H1 (cell line): ENCODE data around the gene WDR74. TPM values are rescaled to one million over a fixed set of nuclear protein-coding genes. Genes with fewer than 3 reads are reported as not detected.

Experiments
- JUN ChIP-seq: IDR thresholded peaks from 2 replicates; pipeline ENCODE4 v1.6.1; 2011; ENCODE audit warnings: low read depth, mild to moderate bottlenecking, improper control_type of control experiment, low read length
- SIX5 ChIP-seq: IDR thresholded peaks from 2 replicates; pipeline ENCODE4 v1.6.1; 2011; ENCODE audit warnings: mild to moderate bottlenecking, low read depth, low read length
- SP2 ChIP-seq: IDR thresholded peaks from 2 replicates; pipeline ENCODE4 v1.6.1; 2012; ENCODE audit warnings: mild to moderate bottlenecking, low read length, inconsistent platforms
- TAF7 ChIP-seq: optimal IDR thresholded peaks from 2 replicates; pipeline ENCODE3; 2011; ENCODE audit warnings: low read depth, mild to moderate bottlenecking, inconsistent platforms, low read length, moderate library complexity, borderline replicate concordance
- polyA plus RNA-seq, 7 experiments: library from polyadenylated mRNA; depleted of rRNA in 3 of 7; stranded (reverse) in 5 of 7; unstranded in 2 of 7; fragments of >200 nt in 5 of 7; fragments of 200-250 nt in 2 of 7; gene quantifications; 1 replicate in 5 of 7; 2 replicates in 1 of 7; 4 replicates in 1 of 7; pipeline versions ENCODE4 v1.2.1 to v1.2.3, GENCODE V29; 2011 to 2013; ENCODE audit warnings: missing spikeins in 2 of 7, mixed read lengths in 2 of 7
- total RNA-seq: library from RNA; stranded (reverse); fragmentation: NEBNext Ultra II Directional; extraction: Animal tissue kit (Norgen Biotek cat#: 25700); gene quantifications from 2 replicates; pipeline ENCODE4 v1.2.1, GENCODE V29; 2021
- TF ChIP-seq, protein P1 (sequence below): fragments of 300-600 bp; sonication (generic); IDR thresholded peaks from 2 replicates; pipeline ENCODE4 v1.7.1; 2012; ENCODE audit warnings: low read length, moderate library complexity, mild to moderate bottlenecking, inconsistent platforms; ENCODE audit not compliant: insufficient replicate concordance

The WDR74 gene
- total and polyA plus RNA-seq, 2 of the 8 experiments (the other 6 are each of a cell fraction or from before 2014, with no cell fraction given), result 93.6 to 97.0 TPM

DNA sequence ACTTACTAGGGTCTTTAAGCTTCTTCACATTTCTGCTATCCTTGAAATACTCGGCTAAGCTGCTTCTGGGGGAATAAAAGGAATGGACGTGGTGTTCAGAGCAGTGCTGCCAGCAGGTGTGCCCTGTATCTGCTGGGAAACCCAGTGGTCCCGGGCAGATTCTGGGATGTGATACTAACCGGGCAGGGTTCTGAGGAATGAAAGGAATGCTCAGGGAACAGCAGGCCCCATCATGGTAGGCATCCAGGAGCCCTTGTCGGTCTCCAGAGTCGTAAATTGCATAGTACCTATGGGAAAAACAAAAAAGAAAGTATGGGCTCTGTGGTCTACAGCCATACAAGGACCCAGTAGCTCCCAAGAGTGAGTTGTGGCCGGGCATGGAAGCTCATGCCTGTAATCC, 43.1 kb downstream of the WDR74 start (continued):
- TF ChIP-seq, protein P1, sequence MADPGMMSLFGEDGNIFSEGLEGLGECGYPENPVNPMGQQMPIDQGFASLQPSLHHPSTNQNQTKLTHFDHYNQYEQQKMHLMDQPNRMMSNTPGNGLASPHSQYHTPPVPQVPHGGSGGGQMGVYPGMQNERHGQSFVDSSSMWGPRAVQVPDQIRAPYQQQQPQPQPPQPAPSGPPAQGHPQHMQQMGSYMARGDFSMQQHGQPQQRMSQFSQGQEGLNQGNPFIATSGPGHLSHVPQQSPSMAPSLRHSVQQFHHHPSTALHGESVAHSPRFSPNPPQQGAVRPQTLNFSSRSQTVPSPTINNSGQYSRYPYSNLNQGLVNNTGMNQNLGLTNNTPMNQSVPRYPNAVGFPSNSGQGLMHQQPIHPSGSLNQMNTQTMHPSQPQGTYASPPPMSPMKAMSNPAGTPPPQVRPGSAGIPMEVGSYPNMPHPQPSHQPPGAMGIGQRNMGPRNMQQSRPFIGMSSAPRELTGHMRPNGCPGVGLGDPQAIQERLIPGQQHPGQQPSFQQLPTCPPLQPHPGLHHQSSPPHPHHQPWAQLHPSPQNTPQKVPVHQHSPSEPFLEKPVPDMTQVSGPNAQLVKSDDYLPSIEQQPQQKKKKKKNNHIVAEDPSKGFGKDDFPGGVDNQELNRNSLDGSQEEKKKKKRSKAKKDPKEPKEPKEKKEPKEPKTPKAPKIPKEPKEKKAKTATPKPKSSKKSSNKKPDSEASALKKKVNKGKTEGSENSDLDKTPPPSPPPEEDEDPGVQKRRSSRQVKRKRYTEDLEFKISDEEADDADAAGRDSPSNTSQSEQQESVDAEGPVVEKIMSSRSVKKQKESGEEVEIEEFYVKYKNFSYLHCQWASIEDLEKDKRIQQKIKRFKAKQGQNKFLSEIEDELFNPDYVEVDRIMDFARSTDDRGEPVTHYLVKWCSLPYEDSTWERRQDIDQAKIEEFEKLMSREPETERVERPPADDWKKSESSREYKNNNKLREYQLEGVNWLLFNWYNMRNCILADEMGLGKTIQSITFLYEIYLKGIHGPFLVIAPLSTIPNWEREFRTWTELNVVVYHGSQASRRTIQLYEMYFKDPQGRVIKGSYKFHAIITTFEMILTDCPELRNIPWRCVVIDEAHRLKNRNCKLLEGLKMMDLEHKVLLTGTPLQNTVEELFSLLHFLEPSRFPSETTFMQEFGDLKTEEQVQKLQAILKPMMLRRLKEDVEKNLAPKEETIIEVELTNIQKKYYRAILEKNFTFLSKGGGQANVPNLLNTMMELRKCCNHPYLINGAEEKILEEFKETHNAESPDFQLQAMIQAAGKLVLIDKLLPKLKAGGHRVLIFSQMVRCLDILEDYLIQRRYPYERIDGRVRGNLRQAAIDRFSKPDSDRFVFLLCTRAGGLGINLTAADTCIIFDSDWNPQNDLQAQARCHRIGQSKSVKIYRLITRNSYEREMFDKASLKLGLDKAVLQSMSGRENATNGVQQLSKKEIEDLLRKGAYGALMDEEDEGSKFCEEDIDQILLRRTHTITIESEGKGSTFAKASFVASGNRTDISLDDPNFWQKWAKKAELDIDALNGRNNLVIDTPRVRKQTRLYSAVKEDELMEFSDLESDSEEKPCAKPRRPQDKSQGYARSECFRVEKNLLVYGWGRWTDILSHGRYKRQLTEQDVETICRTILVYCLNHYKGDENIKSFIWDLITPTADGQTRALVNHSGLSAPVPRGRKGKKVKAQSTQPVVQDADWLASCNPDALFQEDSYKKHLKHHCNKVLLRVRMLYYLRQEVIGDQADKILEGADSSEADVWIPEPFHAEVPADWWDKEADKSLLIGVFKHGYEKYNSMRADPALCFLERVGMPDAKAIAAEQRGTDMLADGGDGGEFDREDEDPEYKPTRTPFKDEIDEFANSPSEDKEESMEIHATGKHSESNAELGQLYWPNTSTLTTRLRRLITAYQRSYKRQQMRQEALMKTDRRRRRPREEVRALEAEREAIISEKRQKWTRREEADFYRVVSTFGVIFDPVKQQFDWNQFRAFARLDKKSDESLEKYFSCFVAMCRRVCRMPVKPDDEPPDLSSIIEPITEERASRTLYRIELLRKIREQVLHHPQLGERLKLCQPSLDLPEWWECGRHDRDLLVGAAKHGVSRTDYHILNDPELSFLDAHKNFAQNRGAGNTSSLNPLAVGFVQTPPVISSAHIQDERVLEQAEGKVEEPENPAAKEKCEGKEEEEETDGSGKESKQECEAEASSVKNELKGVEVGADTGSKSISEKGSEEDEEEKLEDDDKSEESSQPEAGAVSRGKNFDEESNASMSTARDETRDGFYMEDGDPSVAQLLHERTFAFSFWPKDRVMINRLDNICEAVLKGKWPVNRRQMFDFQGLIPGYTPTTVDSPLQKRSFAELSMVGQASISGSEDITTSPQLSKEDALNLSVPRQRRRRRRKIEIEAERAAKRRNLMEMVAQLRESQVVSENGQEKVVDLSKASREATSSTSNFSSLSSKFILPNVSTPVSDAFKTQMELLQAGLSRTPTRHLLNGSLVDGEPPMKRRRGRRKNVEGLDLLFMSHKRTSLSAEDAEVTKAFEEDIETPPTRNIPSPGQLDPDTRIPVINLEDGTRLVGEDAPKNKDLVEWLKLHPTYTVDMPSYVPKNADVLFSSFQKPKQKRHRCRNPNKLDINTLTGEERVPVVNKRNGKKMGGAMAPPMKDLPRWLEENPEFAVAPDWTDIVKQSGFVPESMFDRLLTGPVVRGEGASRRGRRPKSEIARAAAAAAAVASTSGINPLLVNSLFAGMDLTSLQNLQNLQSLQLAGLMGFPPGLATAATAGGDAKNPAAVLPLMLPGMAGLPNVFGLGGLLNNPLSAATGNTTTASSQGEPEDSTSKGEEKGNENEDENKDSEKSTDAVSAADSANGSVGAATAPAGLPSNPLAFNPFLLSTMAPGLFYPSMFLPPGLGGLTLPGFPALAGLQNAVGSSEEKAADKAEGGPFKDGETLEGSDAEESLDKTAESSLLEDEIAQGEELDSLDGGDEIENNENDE, result no peak
- TF ChIP-seq JUN (no peak), SIX5 (no peak), SP2 (no peak), TAF7 (no peak)
